SK-MEL-5 (cell line): ENCODE data around the gene CD36. TPM values are rescaled to one million over a fixed set of nuclear protein-coding genes. Genes with fewer than 3 reads are reported as not detected.

Source experiments
- DNase-seq: peaks from one replicate; pipeline ENCODE4 v3.0.0-alpha.2; 2016; ENCODE audit warnings: low read depth, low spot score
- in situ Hi-C: cut with HindIII; loops from 2 replicates; pipeline ENCODE4 v1.10.0; 2016; ENCODE audit warnings: low sequenced_read_pairs, high pct_unique_total_duplicates, low pct_unique_long_range_greater_than_20kb
- polyA plus RNA-seq, 2 experiments: library from polyadenylated mRNA; depleted of rRNA; stranded (reverse); fragments of >200 nt; gene quantifications; 2 replicates each; pipeline ENCODE4 v1.2.3, GENCODE V29; 2015
- total RNA-seq: library from RNA; depleted of rRNA; stranded (reverse); fragments of >200 nt; shearing (Covaris generic); gene quantifications from 2 replicates; pipeline ENCODE4 v1.2.3, GENCODE V29; 2014; rRNA removed

Gene CD36
- 35.2 and 45.5 TPM in 2 replicates for total RNA-seq
- polyA plus RNA-seq (2015; cell fraction: cytosol; rRNA removed), result 24.0 and 27.4 TPM in 2 replicates
- polyA plus RNA-seq (2015; cell fraction: nucleus; rRNA removed), result 12.7 and 19.4 TPM in 2 replicates

GRCh38 chr7:80637911-80638765, at the start of gene CD36:
Gene CD36 (plus strand): TSS chr7:80638642. CDS start chr7:80646741, 8,099 bp downstream.
- in situ Hi-C loops, result no loop called here
- DNase-seq, result no peak

- no peak for DNase-seq
- in situ Hi-C loops, result no loop called here
These were observed 48.8 kb upstream of the CD36 start for GRCh38 chr7:80589631-80590030.

GRCh38 chr7:80591654-80592053, 46.8 kb upstream of the CD36 start:
- DNase-seq, result no peak
- in situ Hi-C loops, result no loop called here

- in situ Hi-C loops, result no loop called here
- no peak for DNase-seq
These were observed 44.4 kb upstream of the CD36 start for GRCh38 chr7:80593869-80594586.

GRCh38 chr7:80596933-80597517, 41.4 kb upstream of the CD36 start:
- DNase-seq, result no peak
- in situ Hi-C loops, result no loop called here

- DNase-seq, result no peak
- in situ Hi-C loops, result no loop called here
These were observed 40.6 kb upstream of the CD36 start for GRCh38 chr7:80597875-80598274.

GRCh38 chr7:80600046-80600445, 38.4 kb upstream of the CD36 start:
- in situ Hi-C loops, result no loop called here
- DNase-seq, result no peak

- in situ Hi-C loops, result no loop called here
These were observed 36.4 kb upstream of the CD36 start for GRCh38 chr7:80601999-80602398.

GRCh38 chr7:80603940-80604339, 34.5 kb upstream of the CD36 start:
- no peak for DNase-seq
- in situ Hi-C loops, result no loop called here

More at GRCh38 chr7:80601999-80602398, 36.4 kb upstream of the CD36 start:
- no peak for DNase-seq

GRCh38 chr7:80604436-80604835, 34.0 kb upstream of the CD36 start:
- no peak for DNase-seq
- in situ Hi-C loops, result no loop called here

- no peak for DNase-seq
- in situ Hi-C loops, result no loop called here
These were observed 31.3 kb upstream of the CD36 start for GRCh38 chr7:80607136-80607535.

- in situ Hi-C loops, result no loop called here
- no peak for DNase-seq
These were observed 30.1 kb upstream of the CD36 start for GRCh38 chr7:80608336-80608735.

GRCh38 chr7:80609751-80610150, 28.7 kb upstream of the CD36 start:
- DNase-seq, result no peak
- in situ Hi-C loops, result no loop called here

- no peak for DNase-seq
- in situ Hi-C loops, result no loop called here
These were observed 27.1 kb upstream of the CD36 start for GRCh38 chr7:80611353-80611752.

- no peak for DNase-seq
- in situ Hi-C loops, result no loop called here
These were observed 26.7 kb upstream of the CD36 start for GRCh38 chr7:80611779-80612178.

GRCh38 chr7:80612880-80613279, 25.6 kb upstream of the CD36 start:
- DNase-seq, result no peak
- in situ Hi-C loops, result no loop called here

GRCh38 chr7:80613519-80613918, 24.9 kb upstream of the CD36 start:
- in situ Hi-C loops, result no loop called here
- DNase-seq, result no peak

GRCh38 chr7:80614851-80615271, 23.6 kb upstream of the CD36 start:
- in situ Hi-C loops, result no loop called here

More at GRCh38 chr7:80614851-80615271, 23.6 kb upstream of the CD36 start:
- DNase-seq, result peak; percentile 88
